ENCODE measurements around the gene ADRB2.

Gene ADRB2

GRCh38 chr5:148805326-148806290, 20.8 kb upstream of the ADRB2 start:
- DNase-seq (ENCODE audit: low read depth): peak; percentile 78

- peak; percentile 39 for DNase-seq (ENCODE audit: low read depth)
Observed at GRCh38 chr5:148806520-148806931, 19.9 kb upstream of the ADRB2 start.

DNA sequence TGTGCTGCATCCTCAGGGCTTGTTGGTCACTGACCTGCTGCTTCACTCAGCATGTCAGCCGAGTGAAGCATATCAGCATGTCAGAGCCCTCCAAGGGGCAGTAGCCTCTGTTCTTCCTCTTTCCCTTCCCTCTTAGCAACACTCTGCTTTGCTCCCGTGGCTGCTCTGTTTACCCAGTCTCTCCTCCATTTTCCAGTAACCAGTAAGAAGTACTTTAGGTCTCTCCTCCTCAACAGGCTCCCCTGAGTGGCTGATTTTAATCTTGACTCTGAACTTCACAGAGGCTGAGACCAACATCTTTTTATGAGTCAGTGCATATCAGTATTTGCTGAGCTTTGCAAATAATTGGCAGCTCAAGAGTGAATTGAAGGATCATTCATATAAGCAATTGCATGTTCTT, 18.6 kb upstream of the ADRB2 start:
- no peak for DNase-seq (ENCODE audit: low read depth)

- DNase-seq (ENCODE audit: low read depth): no peak
Observed at GRCh38 chr5:148808864-148809642, 17.4 kb upstream of the ADRB2 start.

DNA sequence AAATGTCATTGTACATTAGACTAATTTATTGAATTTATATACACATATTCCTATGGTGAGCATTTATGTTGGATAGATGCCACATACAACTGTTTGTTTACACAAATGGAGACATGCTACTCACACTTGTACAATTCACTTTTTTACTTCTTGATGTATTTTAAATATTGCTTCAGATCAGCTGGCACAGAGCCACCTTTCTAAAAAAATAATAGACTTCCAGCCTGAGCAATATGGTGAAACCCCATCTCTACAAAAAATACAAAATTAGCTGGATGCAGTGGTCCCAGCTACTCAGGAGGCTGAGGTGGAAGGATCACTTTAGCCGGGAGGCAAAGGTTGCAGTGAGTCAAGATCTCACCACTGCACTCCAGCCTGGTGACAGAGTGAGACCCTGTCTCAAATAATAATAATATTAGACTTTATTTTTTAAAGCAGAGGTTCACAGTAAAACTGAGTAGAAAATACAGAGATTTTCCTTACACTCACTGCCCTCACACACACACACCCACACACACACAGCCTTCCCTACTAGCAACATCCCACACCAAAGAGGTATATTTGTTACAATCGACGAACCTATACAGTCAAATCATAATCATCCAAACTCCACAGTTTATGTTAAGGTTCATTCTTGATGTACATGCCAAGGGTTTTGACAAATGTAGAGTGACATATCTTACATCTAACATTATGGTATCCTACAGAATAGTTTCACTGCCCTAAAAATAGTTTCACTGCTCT, 16.5 kb upstream of the ADRB2 start:
- no peak for DNase-seq (ENCODE audit: low read depth)

DNA sequence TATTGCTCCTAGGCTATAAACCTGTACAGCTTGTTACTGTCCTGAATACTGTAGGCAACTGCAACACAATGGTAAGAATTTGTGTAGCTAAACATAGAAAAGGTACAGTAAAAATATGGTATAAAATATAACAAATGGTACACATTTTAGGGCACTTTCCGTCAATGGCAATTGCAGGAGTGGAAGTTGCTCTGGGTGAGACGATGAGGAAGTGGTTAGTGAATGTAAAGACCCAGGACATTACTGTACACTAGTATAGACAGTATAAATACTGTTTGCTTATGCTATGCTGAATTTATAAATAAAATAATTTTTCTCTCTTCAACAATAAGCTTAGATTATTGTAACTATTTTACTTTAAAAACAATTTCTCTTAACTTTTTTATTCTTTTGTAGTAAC, 15.6 kb upstream of the ADRB2 start:
- DNase-seq (ENCODE audit: low read depth): no peak

DNA sequence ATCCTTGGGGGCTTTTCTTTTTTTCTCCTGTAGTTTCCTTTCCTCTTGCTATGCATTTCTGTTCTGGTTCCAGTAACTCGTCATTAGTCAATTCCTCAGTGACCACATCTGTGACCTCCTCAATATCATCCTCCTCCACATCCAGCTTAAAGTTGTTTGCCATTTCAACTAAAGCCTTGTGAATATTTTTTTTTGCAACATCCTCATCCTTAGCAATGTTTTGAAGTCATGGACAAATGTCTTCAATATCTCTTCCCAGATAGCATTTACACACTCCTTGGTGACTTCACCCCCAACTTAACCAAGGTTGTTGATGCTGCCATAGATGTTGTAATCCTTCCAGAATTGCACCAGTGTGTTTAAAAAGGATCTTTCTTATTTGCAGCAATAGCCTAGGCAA, 14.7 kb upstream of the ADRB2 start:
- DNase-seq (ENCODE audit: low read depth): no peak

DNA sequence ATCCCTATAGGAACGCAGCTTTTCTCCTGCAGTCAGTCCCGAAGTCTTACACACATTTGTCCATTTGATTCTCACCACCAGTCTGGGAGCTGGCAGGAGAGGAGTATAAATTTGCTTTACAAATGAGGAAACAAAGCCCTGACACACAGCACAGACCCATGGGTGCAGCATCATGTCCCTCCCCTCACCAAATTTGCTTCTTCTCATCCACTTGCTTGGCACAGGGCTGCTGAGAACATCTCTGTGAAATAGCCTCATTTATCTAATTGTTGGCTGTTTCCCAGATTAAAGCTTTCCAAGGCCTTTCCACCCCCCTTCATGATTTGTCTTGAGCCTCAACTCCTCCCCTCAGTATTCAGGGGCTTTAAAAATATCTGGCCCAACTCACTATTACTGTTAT, 11.3 kb upstream of the ADRB2 start:
- no peak for DNase-seq (ENCODE audit: low read depth)

- DNase-seq (ENCODE audit: low read depth): no peak
Observed at GRCh38 chr5:148815578-148815977, 10.8 kb upstream of the ADRB2 start.

GRCh38 chr5:148816357-148816756, 10.1 kb upstream of the ADRB2 start:
- DNase-seq (ENCODE audit: low read depth): no peak

- DNase-seq (ENCODE audit: low read depth): no peak
Observed at GRCh38 chr5:148816782-148817181, 9.6 kb upstream of the ADRB2 start.

- no peak for DNase-seq (ENCODE audit: low read depth)
Observed at GRCh38 chr5:148817606-148818005, 8.8 kb upstream of the ADRB2 start.

DNA sequence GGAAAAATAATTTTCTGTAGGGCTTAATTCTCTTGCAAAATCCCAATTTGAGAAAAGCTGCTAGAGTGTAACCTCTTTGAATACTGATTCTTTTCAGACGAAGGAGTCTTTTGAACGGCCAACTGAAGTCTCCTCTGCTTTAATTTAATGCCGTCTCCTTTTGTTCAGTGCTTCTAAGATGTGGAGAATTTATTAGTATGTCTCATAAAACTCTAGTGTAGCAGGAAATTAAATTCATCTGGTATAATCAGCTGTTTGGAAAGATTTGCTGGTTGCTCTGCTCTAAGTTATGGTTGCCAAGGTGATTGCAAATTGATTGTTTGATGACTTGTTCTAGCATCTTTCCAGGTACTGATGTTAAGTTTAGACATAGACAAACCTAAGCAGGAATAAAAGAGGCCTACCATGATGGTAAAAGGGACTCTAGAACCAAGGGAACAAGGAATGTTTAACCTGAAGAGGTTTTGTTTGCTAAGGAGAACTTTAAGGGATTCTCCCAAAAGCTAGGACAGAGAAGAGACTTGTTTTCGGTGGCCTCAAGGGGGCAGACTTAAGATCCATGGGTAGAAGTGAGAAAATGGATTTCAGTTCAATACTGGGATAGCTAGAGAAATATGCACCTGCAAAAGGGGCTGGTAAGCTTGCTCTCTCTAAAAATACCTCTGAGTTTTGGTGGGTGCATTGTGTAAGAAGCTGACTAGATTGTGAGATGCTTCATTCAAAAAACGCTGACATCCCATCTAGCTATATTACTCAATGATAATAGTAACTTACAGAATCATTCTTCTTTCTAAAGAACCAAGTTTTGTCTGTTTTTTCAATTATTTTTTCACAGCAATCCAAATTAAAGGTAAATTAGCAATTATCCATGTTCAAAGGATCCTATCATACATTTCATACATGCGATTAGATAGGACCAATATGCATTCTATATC, 5.7 kb upstream of the ADRB2 start:
- peak; percentile 71 for DNase-seq (ENCODE audit: low read depth)

DNA sequence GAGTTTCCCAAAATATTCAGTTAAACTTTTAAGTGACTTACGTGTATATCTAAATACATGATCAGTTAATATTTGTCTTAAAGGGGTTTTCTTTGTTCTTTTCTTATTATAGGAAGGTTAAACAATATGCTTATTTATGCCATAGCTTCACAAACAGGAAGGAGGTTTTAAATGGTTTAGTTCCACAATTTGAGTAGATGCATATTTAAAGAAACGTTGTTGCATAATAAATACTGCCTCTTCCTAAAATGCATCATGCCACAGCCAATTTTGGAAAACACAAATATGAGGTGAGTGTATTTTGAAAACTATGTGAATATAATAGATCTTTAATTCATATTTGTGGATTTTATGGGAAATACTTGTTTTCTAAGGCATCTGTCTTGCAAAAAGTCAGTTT, 2.5 kb upstream of the ADRB2 start:
- DNase-seq (ENCODE audit: low read depth): no peak

DNA sequence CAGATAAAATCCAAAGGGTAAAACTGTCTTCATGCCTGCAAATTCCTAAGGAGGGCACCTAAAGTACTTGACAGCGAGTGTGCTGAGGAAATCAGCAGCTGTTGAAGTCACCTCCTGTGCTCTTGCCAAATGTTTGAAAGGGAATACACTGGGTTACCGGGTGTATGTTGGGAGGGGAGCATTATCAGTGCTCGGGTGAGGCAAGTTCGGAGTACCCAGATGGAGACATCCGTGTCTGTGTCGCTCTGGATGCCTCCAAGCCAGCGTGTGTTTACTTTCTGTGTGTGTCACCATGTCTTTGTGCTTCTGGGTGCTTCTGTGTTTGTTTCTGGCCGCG, 727 bp upstream of the ADRB2 start:
- peak; percentile 57 for DNase-seq (ENCODE audit: low read depth)

DNA sequence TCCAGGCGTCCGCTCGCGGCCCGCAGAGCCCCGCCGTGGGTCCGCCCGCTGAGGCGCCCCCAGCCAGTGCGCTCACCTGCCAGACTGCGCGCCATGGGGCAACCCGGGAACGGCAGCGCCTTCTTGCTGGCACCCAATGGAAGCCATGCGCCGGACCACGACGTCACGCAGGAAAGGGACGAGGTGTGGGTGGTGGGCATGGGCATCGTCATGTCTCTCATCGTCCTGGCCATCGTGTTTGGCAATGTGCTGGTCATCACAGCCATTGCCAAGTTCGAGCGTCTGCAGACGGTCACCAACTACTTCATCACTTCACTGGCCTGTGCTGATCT, 294 bp downstream of the ADRB2 start:
- DNase-seq (ENCODE audit: low read depth): no peak

GRCh38 chr5:148827723-148828122, 1.3 kb downstream of the ADRB2 start:
- DNase-seq (ENCODE audit: low read depth): peak; percentile 70

GRCh38 chr5:148828511-148829247, 2.3 kb downstream of the ADRB2 start:
- DNase-seq (ENCODE audit: low read depth): peak; percentile 67

- no peak for DNase-seq (ENCODE audit: low read depth)
Observed at GRCh38 chr5:148829248-148829594, 2.8 kb downstream of the ADRB2 start.

DNA sequence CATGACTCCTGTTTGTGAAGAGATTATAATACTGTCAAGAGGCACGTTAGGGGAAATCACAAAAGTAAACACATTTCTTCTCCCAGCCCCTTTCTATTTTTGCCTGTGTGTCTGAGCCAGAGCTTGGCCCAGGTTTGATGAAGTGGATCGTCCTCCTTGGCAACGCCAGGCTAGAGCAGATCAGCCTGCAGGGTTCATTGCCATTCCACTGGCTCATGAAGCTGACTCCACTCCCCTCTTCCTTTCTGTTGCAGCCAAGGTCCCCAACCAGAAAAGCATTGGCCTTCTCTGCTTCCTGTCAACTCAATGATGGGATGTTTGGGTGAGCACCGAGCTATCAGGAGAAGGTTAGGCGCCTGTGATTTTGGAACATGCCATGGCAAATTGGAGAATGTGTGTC, 3.3 kb downstream of the ADRB2 start:
- no peak for DNase-seq (ENCODE audit: low read depth)

DNA sequence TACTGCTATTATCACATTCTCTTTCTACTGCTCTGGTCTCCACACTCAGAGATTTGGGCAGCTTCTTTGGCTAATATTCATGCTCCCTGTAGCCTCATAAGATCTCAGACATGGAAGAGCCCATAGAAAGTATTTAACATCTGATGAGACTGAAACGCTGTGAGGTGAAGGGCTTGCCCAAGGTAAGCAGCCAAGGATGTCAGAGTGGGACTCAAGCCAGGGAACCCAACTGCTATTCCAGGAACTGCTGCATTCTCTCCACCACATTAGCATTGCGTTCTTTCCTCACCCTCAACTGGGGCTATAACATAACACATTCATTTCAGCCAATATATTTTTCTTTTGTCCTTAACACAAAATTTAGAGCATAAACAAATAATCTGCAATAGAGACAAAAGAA, 3.8 kb downstream of the ADRB2 start:
- DNase-seq (ENCODE audit: low read depth): no peak

All from ELR (cell line).